ENCODE results near the gene TSPYL2. TPM values are rescaled to one million over a fixed set of nuclear protein-coding genes. Genes with fewer than 3 reads are reported as not detected.

TSPYL2 gene
- total RNA-seq (10 to 100 TPM; 55.8 to 63.2 (median 59.3) TPM), polyA plus RNA-seq (66.6 TPM)
- long read RNA-seq, donor 1, transcript TSPYL2-201 (7 exons, 2,815 nt), result major isoform, 86 of 122 reads
- long read RNA-seq, donor 1, partial matches to known transcripts, result 19 of 122 reads
- long read RNA-seq, donor 1, other reads (novel, unspliced or antisense), result 17 of 122 reads
- long read RNA-seq, donor 2, transcript TSPYL2-201 (7 exons, 2,815 nt), result major isoform, 26 of 46 reads
- long read RNA-seq, donor 2, partial matches to known transcripts, result 7 of 46 reads
- long read RNA-seq, donor 2, other reads (novel, unspliced or antisense), result 13 of 46 reads
- long read RNA-seq, donor 3, transcript TSPYL2-201 (7 exons, 2,815 nt), result major isoform, 51 of 104 reads
- long read RNA-seq, donor 3, partial matches to known transcripts, result 35 of 104 reads
- long read RNA-seq, donor 3, other reads (novel, unspliced or antisense), result 18 of 104 reads
- long read RNA-seq, donor 4, transcript TSPYL2-201 (7 exons, 2,815 nt), result major isoform, 34 of 52 reads
- long read RNA-seq, donor 4, partial matches to known transcripts, result 5 of 52 reads
- long read RNA-seq, donor 4, other reads (novel, unspliced or antisense), result 13 of 52 reads

DNA sequence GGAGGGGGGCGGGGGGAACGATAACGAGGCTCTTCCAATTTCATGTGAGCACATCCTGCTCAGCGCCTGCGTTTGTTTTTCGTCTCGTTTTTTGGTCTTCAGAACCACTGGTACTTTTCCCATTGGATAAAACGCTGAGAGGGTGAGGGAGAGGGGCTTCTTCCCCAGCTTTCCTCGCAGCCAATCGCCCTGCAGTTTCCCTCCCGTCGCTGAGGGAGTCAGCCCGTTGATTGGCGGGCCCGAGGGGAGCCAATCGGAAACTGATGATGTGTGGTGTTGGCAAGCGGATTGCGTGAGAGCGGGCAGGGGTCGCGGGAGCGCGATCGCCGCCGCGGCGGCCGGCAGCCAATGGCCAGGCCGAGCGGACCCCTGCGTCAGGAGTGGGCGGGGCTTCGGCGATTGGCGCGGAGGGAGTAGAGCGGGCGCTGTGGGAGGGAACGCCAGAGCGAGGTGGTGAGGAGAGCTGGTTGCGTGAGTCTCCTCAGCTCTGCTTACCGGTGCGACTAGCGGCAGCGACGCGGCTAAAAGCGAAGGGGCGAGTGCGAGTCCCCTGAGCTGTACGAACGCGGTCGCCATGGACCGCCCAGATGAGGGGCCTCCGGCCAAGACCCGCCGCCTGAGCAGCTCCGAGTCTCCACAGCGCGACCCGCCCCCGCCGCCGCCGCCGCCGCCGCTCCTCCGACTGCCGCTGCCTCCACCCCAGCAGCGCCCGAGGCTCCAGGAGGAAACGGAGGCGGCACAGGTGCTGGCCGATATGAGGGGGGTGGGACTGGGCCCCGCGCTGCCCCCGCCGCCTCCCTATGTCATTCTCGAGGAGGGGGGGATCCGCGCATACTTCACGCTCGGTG, at the start of gene TSPYL2:
TSS of gene TSPYL2 (plus strand) at position 443 of the 848 bp plus-strand sequence. CDS start at position 575, 132 bp downstream.
- no peaks in the 10 kb centered on the region for H3K9me3 ChIP-seq (ENCODE audit: control insufficient read depth, low read length)
- no peaks in the 10 kb centered on the region for H3K4me1 ChIP-seq (ENCODE audit: control insufficient read depth, insufficient read depth, low read length)
- H3K27ac ChIP-seq (ENCODE audit: low read length), result peak within 1 kb of the TSS; percentile 91
- DNase-seq, result peak; percentile 93 to 98 (median 97)
- H3K27me3 ChIP-seq (ENCODE audit: control insufficient read depth, insufficient read depth), result no peaks in the 10 kb centered on the region
- peak; percentile 96 to 97 for ATAC-seq
- WGBS, result under 1% methylated on average over 85 of the region's 86 CpGs
- intact Hi-C loops (cut with DNase I), result no loop called here
- peak within 1 kb of the TSS; percentile 79 for H3K4me3 ChIP-seq (ENCODE audit: low read length)

DNA sequence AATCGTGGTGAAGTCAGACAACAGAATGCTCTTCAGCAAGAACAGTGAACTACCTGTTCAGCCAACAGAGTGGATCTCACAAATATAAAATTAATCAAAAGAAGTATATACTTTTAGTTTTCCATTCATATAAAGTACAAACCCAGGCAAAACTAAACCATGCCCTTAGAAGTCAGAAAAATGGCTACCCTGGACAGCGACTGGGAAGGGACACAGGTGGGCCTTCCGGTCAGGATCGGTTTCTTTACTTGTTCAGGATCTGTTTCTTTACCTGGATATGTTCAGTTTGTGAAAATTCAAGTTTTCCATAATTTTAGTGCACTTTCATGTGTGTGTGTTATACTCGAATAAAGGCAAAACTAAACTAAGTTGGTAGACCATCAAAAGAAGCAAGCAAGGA, 46.0 kb upstream of the TSPYL2 start:
- Histone ChIP-seq H3K27ac (ENCODE audit: low read length) (no peak overlapping the region), H3K4me3 (ENCODE audit: low read length) (no peak overlapping the region), H3K4me1 (ENCODE audit: control insufficient read depth, insufficient read depth, low read length) (no peaks in the 10 kb centered on the region), H3K27me3 (ENCODE audit: control insufficient read depth, insufficient read depth) (no peaks in the 10 kb centered on the region), H3K9me3 (ENCODE audit: control insufficient read depth, low read length) (no peaks in the 10 kb centered on the region)
- DNase-seq (no peak), ATAC-seq (no peak)
- intact Hi-C loops (cut with DNase I), result no loop called here
- WGBS, result 66% methylated on average over 5 of the region's 5 CpGs

DNA sequence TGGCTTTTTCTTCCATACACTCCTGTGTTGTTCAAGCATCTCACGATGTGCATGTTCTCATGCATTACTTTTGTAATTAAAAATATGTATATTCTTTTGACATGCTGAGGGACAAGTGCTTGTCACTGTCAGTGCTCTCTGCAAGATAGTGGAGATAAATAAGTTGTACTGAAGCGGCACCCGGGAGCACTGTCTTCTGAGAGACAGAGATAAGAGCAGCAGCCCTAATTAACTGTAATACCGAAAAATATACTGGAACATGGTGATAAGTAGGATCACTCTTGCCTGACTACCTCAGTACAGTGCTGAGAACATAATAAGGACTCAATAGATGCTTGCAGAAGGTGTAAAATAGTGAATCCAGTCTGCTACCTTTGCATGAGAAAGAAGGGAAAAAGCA, 42.9 kb upstream of the TSPYL2 start:
- Histone ChIP-seq H3K4me1 (ENCODE audit: control insufficient read depth, insufficient read depth, low read length) (no peaks in the 10 kb centered on the region), H3K4me3 (ENCODE audit: low read length) (no peak overlapping the region), H3K9me3 (ENCODE audit: control insufficient read depth, low read length) (no peaks in the 10 kb centered on the region), H3K27ac (ENCODE audit: low read length) (no peak overlapping the region), H3K27me3 (ENCODE audit: control insufficient read depth, insufficient read depth) (no peaks in the 10 kb centered on the region)
- no peak for ATAC-seq
- intact Hi-C loops (cut with DNase I), result no loop called here
- no peak for DNase-seq
- 52% methylated on average over 4 of the region's 4 CpGs for WGBS

DNA sequence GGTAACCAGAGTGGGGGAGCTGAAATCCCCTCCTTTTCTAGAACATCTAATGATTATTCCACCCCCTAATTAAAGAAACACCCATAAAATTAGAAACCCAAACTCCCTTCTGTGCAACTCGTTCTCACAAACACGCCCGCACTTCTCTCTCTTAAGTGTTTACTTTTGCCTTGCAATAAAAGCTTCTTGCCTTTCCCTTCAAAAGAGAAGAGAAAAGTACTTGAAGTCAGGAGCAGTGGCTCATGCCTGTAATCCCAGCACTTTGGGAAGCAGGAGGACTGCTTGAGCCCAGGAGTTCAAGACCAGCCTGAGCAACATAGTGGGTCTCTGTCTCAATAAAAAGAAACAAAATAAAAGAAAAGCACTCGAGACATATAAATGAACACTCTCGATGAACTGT, 37.2 kb upstream of the TSPYL2 start:
- Histone ChIP-seq H3K27ac (ENCODE audit: low read length) (no peak overlapping the region), H3K9me3 (ENCODE audit: control insufficient read depth, low read length) (no peaks in the 10 kb centered on the region), H3K4me3 (ENCODE audit: low read length) (no peak overlapping the region), H3K27me3 (ENCODE audit: control insufficient read depth, insufficient read depth) (no peaks in the 10 kb centered on the region), H3K4me1 (ENCODE audit: control insufficient read depth, insufficient read depth, low read length) (no peaks in the 10 kb centered on the region)
- 87% methylated on average over 5 of the region's 5 CpGs for WGBS
- DNase-seq (no peak), ATAC-seq (no peak)
- intact Hi-C loops (cut with DNase I), result no loop called here

DNA sequence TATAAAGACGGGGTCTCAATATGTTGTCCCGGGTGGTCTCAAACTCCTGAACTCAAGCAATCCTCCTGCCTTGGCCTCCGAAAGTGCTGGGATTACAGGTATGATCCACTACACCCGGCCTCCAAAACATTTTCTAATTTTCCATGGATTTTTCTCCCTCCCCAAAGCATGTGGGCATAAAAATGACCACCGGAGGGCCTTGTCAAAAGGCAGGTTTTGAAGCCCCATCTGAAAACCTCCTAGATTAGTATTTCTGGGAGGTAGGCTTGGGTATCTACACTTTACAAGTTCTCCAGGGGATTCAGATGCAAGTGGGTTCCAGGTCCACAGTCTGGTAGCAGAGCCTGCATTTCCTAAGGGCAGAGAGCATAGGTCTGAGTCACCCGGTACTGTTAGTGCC, 34.9 kb upstream of the TSPYL2 start:
- intact Hi-C loops (cut with DNase I), result no loop called here
- Histone ChIP-seq H3K27me3 (ENCODE audit: control insufficient read depth, insufficient read depth) (no peaks in the 10 kb centered on the region), H3K27ac (ENCODE audit: low read length) (no peak overlapping the region), H3K9me3 (ENCODE audit: control insufficient read depth, low read length) (no peaks in the 10 kb centered on the region), H3K4me1 (ENCODE audit: control insufficient read depth, insufficient read depth, low read length) (no peaks in the 10 kb centered on the region), H3K4me3 (ENCODE audit: low read length) (no peak overlapping the region)
- ATAC-seq (no peak), DNase-seq (no peak)
- 92% methylated on average over 6 of the region's 6 CpGs for WGBS

DNA sequence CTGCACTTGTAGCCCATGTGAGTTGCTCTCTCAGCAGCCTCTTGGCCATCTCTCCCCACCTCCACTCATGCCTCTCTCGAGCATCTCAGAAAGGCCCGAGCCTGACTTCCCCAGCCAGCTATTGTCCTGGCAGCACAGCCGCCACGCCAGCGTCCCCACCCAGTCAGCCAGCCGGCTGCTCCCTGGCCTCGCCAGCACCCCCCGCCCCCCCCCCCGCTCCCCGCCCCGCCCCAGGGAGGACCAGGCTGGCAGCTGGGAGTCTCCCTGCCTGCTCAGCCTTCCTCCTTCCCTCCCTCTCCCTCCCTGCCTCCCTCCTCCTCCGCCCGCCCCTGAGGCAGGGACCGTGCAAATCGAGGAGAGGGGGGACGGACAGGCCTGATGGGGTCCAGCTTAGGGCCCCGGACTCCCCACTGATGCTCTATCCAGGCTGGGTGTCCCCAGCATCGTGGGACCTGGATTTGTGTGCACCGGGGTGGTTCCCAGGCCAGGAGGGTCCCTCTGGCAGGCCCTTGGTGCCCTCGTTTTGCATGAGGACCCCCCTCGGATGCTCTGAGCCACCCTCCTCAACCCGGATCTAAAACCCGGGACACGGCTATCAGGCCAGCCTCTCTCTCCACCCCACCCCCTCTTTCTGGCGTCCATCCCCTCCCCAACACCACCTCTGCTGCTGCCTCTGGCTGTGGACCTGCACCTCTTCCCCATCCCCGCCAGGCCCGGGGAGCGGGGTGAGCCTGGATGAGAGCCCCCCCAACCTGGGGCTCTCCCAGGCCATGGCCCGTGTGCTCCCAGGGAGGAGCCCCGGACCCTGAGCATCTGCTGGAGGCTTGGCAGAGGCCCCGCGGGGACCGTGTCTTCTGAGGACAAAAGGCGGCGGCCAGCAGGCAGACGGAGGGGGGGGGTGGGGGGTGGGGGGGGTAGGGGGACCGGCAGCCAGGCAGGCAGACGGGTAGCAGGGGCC, 33.7 kb upstream of the TSPYL2 start, which contains the start of gene GPR173:
TSS of gene GPR173 (plus strand) at position 621 of the 958 bp plus-strand sequence. CDS start 27,833 bp downstream, outside the sequence.
- peak within 1 kb of the TSS; percentile 57 for H3K4me3 ChIP-seq (ENCODE audit: low read length)
- 2% methylated on average over 30 of the region's 38 CpGs for WGBS
- H3K4me1 ChIP-seq (ENCODE audit: control insufficient read depth, insufficient read depth, low read length), result no peaks in the 10 kb centered on the region
- peak within 1 kb of the TSS; percentile 67 for H3K27ac ChIP-seq (ENCODE audit: low read length)
- no peaks in the 10 kb centered on the region for H3K9me3 ChIP-seq (ENCODE audit: control insufficient read depth, low read length)
- intact Hi-C loops (cut with DNase I), result no loop called here
- H3K27me3 ChIP-seq (ENCODE audit: control insufficient read depth, insufficient read depth), result no peaks in the 10 kb centered on the region
- ATAC-seq (peak; percentile 95 to 97), DNase-seq (peak; percentile 71 to 85 (median 82))

DNA sequence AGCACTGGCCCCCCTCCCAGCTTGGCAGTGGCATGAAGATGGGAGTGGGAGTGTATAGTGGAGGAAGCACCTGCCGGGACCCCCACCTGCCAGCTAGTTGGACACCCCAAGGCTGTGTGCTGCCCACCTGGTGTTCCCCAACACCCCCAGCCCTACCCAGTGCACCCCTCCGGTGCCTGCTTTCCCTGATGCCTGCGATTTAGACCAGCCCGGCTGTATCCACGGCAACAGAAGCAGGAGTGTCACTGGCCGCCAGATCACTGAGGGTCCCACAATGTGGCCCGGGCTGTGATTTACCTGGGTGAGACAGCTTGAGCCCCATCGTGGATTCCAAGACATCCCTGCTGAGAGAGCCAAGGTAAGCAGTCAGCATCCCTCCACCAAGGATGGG, 33.0 kb upstream of the TSPYL2 start:
- Histone ChIP-seq H3K27me3 (ENCODE audit: control insufficient read depth, insufficient read depth) (no peaks in the 10 kb centered on the region), H3K4me1 (ENCODE audit: control insufficient read depth, insufficient read depth, low read length) (no peaks in the 10 kb centered on the region), H3K4me3 (ENCODE audit: low read length) (peak overlapping the region; percentile 57), H3K27ac (ENCODE audit: low read length) (no peak overlapping the region), H3K9me3 (ENCODE audit: control insufficient read depth, low read length) (no peaks in the 10 kb centered on the region)
- no peak for DNase-seq
- WGBS, result 11% methylated on average over 8 of the region's 8 CpGs
- intact Hi-C loops (cut with DNase I), result no loop called here
- peak in 1 of 2 donors; percentile 6 for ATAC-seq

DNA sequence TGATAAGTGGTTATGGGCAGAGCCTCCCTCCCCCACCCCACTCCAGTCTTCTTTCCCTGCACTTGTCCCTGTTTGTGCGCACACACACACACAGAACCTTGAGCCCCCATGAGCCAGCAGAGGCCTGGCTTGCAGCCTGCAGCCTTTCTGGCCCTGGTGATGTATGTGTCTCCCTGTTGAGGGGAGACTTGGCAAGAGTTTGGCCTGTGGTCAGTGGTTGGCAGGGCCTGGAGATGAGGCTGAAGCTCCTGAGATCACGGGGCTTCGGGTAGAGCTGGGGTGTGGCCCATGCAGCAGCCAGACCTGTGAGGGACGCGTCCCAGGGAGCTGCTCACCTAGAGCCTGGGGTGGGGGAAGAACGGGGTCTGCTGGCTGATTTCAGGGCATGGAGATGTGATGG, 31.3 kb upstream of the TSPYL2 start:
- DNase-seq (peak in 1 of 3 donors; percentile 32), ATAC-seq (no peak)
- Histone ChIP-seq H3K9me3 (ENCODE audit: control insufficient read depth, low read length) (no peaks in the 10 kb centered on the region), H3K4me1 (ENCODE audit: control insufficient read depth, insufficient read depth, low read length) (no peaks in the 10 kb centered on the region), H3K27me3 (ENCODE audit: control insufficient read depth, insufficient read depth) (no peaks in the 10 kb centered on the region), H3K27ac (ENCODE audit: low read length) (no peak overlapping the region), H3K4me3 (ENCODE audit: low read length) (no peak overlapping the region)
- WGBS, result 78% methylated on average over 6 of the region's 6 CpGs
- intact Hi-C loops (cut with DNase I), result no loop called here

DNA sequence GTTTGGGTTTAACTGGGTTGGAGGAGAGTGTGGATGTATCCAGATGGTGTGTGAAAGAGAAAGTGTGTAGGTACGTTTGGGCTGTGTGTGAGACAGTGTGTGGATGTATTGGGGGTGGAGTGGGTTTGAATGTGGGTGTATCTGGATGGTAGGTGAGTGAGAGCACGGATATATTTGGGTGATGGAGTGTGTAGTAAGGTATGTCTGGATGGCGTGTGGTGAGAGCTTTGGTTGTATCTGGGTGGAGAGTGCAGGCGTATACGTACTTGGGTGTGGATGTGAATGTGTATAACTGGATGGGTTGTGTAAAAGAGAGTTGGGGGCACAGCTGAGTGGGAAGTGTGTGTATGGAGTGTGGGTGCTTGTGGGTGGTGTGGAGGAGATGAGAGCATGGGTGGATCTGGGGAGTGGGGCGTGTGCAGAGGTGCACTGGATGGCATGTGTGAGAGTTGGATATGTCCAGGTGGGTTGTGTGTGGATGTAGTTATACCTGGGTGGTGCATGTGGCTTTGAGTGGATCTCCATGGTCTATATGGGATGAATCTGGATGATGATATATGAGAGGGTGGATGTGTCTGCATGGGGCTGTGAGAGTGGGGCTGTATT, 26.8 kb upstream of the TSPYL2 start:
- WGBS, result 89% methylated on average over 6 of the region's 6 CpGs
- no peaks in the 10 kb centered on the region for H3K4me1 ChIP-seq (ENCODE audit: control insufficient read depth, insufficient read depth, low read length)

DNA sequence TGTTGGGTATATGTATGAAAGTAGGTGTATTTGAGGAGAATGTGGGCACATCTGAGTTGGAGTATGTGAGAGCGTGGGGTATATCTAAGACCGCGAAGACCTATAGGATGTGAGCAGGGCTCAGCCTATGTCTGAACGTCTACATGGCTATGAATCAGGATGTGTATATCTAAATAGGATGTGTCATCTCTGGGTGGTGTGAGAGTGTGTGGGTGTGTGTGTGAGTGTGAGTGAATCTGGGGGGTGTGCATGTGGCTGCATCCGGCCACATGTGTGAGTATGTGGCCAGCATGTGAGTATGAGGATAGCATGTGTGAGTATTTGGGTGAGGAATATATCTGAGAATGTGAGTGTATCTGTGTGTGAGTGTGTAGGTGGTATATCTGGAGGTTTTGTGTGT, 25.9 kb upstream of the TSPYL2 start:
- Histone ChIP-seq H3K9me3 (ENCODE audit: control insufficient read depth, low read length) (no peaks in the 10 kb centered on the region), H3K4me3 (ENCODE audit: low read length) (no peak overlapping the region), H3K27ac (ENCODE audit: low read length) (no peak overlapping the region), H3K4me1 (ENCODE audit: control insufficient read depth, insufficient read depth, low read length) (no peaks in the 10 kb centered on the region), H3K27me3 (ENCODE audit: control insufficient read depth, insufficient read depth) (no peaks in the 10 kb centered on the region)
- WGBS, result 84% methylated on average over 5 of the region's 5 CpGs
- intact Hi-C loops (cut with DNase I), result no loop called here
- no peak for ATAC-seq
- DNase-seq, result no peak

More for the DNA sequence above, 26.8 kb upstream of the TSPYL2 start:
- intact Hi-C loops (cut with DNase I), result no loop called here
- H3K27ac ChIP-seq (ENCODE audit: low read length), result no peak overlapping the region
- no peak overlapping the region for H3K4me3 ChIP-seq (ENCODE audit: low read length)
- DNase-seq, result no peak
- H3K9me3 ChIP-seq (ENCODE audit: control insufficient read depth, low read length), result no peaks in the 10 kb centered on the region
- H3K27me3 ChIP-seq (ENCODE audit: control insufficient read depth, insufficient read depth), result no peaks in the 10 kb centered on the region
- ATAC-seq, result no peak
